ENCODE measurements around the gene PPP3R2. TPM values are rescaled to one million over a fixed set of nuclear protein-coding genes. Genes with fewer than 3 reads are reported as not detected.
"Not testable (repeated sequence)": the region's sequence is repeated elsewhere in the genome, so short reads cannot be mapped to it uniquely, and the experiment has no call there.

The PPP3R2 gene
- total RNA-seq, 1 donor from 2014 or later: not detected

- H3K4me1 ChIP-seq; H3K27me3 ChIP-seq; intact Hi-C loops (cut with DNase I); H3K9me3 ChIP-seq; H3K4me3 ChIP-seq; DNase-seq (ENCODE audit: low spot score in 2 of 2); H3K27ac ChIP-seq: not testable (repeated sequence)
- H3K36me3 ChIP-seq: peaks cover 80 to 92% of the 10 kb centered on the region in 2 donors
- peak in 2 of 3 experiments; percentile 22 to 41 for TF ChIP-seq CTCF (IDR thresholded peaks at IDR 0.05)
Measured at GRCh38 chr9:101549472-101550098, 45.2 kb downstream of the PPP3R2 start.

GRCh38 chr9:101543098-101543735 lies 51.6 kb downstream of the PPP3R2 start:
- Histone ChIP-seq H3K4me1 (no peaks in the 10 kb centered on the region), H3K27me3 (no peaks in the 10 kb centered on the region), H3K4me3 (no peak overlapping the region), H3K27ac (no peak overlapping the region), H3K36me3 (peaks cover 63 to 70% of the 10 kb centered on the region in 2 donors), H3K9me3 (no peaks in the 10 kb centered on the region)
- intact Hi-C loops (cut with DNase I): no loop called here
- TF ChIP-seq CTCF (IDR thresholded peaks at IDR 0.05): no peak
- DNase-seq (ENCODE audit: low spot score in 2 of 2): no peak

Other genes starting within 250 kb of the PPP3R2 start
- 0.53 TPM for gene BAAT, start 210.0 kb downstream of the PPP3R2 start, total RNA-seq
- gene MRPL50, start 196.4 kb downstream of the PPP3R2 start, total RNA-seq: 2.6 TPM
- 30.4 TPM for gene ZNF189, start 196.1 kb downstream of the PPP3R2 start, total RNA-seq
- 4.8 TPM for gene ALDOB, start 159.2 kb downstream of the PPP3R2 start, total RNA-seq
- gene RNF20, start 61.1 kb downstream of the PPP3R2 start, total RNA-seq: 47.7 TPM
- not detected for gene GRIN3A, start 143.7 kb upstream of the PPP3R2 start, total RNA-seq